Measurements from ENCODE around the gene PLAC9. TPM values are rescaled to one million over a fixed set of nuclear protein-coding genes. Genes with fewer than 3 reads are reported as not detected.

PLAC9 gene
- total and polyA plus RNA-seq, 4 donors: 11.8 to 53.1 (median 23.4) TPM

DNA sequence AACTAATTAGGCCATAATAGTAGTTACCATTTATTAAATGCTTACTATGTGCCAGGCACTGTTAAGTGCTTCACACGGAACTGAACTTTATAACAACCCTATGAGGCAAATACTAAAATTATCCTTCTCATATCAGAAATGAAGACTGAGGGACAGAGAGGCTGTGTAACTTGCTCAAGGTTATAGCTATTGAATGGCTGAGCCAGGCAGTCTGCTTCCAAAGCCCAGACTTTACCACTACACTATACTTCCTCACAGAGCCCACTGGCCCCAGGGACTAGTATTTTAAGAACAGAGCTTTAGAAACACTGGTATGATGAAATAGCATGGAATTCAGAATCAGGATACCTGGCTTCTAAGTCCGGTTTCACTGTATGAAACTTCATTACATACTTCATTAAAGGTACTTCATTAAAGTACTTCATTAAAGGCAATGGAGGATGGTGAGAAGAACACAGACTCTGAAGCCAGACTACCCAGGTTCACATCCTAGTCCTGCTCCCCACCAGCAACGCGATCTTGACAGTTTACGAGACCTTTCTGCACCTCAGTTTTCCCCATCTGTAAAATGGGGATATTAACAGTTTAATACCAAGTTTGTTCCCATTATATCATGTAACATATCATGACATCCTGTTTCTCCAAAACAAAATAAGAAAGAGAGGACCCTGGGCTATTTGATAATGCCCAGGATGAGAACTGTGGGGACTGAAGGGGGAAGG, 53.2 kb downstream of the PLAC9 start:
- peak overlapping the region in 1 of 2 donors; percentile 68 for H3K27ac ChIP-seq (ENCODE audit: low read depth in 1 of 2, low read length in 1 of 2)
- peaks cover 5 to 35% (median 10%) of the 10 kb centered on the region in 5 donors for H3K4me1 ChIP-seq (ENCODE audit: control insufficient read depth in 5 of 5, insufficient read depth in 5 of 5, low read length in 5 of 5)
- no peaks in the 10 kb centered on the region for H3K9me3 ChIP-seq (ENCODE audit: control insufficient read depth in 4 of 4, insufficient read depth in 3 of 4, low read length in 3 of 4)
- no peak for TF ChIP-seq CTCF (IDR thresholded peaks at IDR 0.05; ENCODE audit: control extremely low read depth, extremely low read depth)
- WGBS, 2 donors: 84 to 89% methylated on average over 5 of the region's 5 CpGs
- no peaks in the 10 kb centered on the region for H3K27me3 ChIP-seq (ENCODE audit: control insufficient read depth in 3 of 3, insufficient read depth in 3 of 3, low read length in 2 of 3)
- peaks cover 0 to 4% (median under 1%) of the 10 kb centered on the region in 4 donors for H3K36me3 ChIP-seq (ENCODE audit: control insufficient read depth in 4 of 4, insufficient read depth in 4 of 4, low read length in 4 of 4)
- H3K9ac ChIP-seq (ENCODE audit: insufficient read depth in 1 of 2, low read length in 2 of 2): no peak overlapping the region
- ATAC-seq (ENCODE audit: insufficient read depth, low FRiP score) (no peak), DNase-seq (no peak)
- H3K4me3 ChIP-seq: no peak overlapping the region

GRCh38 chr10:80186364-80187012, 54.0 kb downstream of the PLAC9 start:
- H3K9ac ChIP-seq (ENCODE audit: insufficient read depth in 1 of 2, low read length in 2 of 2): no peak overlapping the region
- peak overlapping the region; percentile 62 to 68 for H3K27ac ChIP-seq (ENCODE audit: low read depth in 1 of 2, low read length in 1 of 2)
- TF ChIP-seq CTCF (IDR thresholded peaks at IDR 0.05; ENCODE audit: control extremely low read depth, extremely low read depth): no peak
- 68 to 77% methylated on average over 13 of the region's 13 CpGs for WGBS, 2 donors
- DNase-seq: no peak
- peaks cover 0 to 4% (median 0%) of the 10 kb centered on the region in 4 donors for H3K36me3 ChIP-seq (ENCODE audit: control insufficient read depth in 4 of 4, insufficient read depth in 4 of 4, low read length in 4 of 4)
- H3K4me3 ChIP-seq: no peak overlapping the region
- no peaks in the 10 kb centered on the region for H3K9me3 ChIP-seq (ENCODE audit: control insufficient read depth in 4 of 4, insufficient read depth in 3 of 4, low read length in 3 of 4)
- no peaks in the 10 kb centered on the region for H3K27me3 ChIP-seq (ENCODE audit: control insufficient read depth in 3 of 3, insufficient read depth in 3 of 3, low read length in 2 of 3)
- no peak for ATAC-seq (ENCODE audit: insufficient read depth, low FRiP score)
- peaks cover 5 to 36% (median 10%) of the 10 kb centered on the region in 5 donors for H3K4me1 ChIP-seq (ENCODE audit: control insufficient read depth in 5 of 5, insufficient read depth in 5 of 5, low read length in 5 of 5)

DNA sequence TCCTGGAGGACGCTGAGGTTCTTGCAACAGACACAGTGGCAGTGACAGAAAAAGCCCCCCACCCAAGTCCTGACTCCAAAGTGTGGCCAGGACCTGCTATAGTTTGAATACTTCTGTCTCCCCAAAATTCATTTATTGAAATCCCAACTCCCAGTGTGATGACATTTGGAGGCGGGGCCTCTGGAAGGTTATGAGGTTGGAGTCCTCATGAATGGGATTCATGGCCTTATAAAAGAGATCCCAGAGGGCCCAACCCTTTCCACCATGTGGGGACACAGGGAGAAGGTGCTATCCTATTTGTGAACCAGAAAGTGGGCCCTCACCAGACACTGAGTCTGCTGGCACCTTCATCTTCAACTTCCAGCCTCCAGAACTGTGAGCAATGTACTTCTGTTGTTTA, 54.5 kb downstream of the PLAC9 start:
- no peak for TF ChIP-seq CTCF (IDR thresholded peaks at IDR 0.05; ENCODE audit: control extremely low read depth, extremely low read depth)
- ATAC-seq (ENCODE audit: insufficient read depth, low FRiP score) (no peak), DNase-seq (no peak)
- peaks cover 0 to 4% (median 0%) of the 10 kb centered on the region in 4 donors for H3K36me3 ChIP-seq (ENCODE audit: control insufficient read depth in 4 of 4, insufficient read depth in 4 of 4, low read length in 4 of 4)
- H3K9me3 ChIP-seq (ENCODE audit: control insufficient read depth in 4 of 4, insufficient read depth in 3 of 4, low read length in 3 of 4): no peaks in the 10 kb centered on the region
- 97 to 98% methylated on average over 2 of the region's 2 CpGs for WGBS, 2 donors
- H3K27me3 ChIP-seq (ENCODE audit: control insufficient read depth in 3 of 3, insufficient read depth in 3 of 3, low read length in 2 of 3): no peaks in the 10 kb centered on the region
- H3K4me3 ChIP-seq: no peak overlapping the region
- H3K9ac ChIP-seq (ENCODE audit: insufficient read depth in 1 of 2, low read length in 2 of 2): no peak overlapping the region
- H3K27ac ChIP-seq (ENCODE audit: low read depth in 1 of 2, low read length in 1 of 2): peak overlapping the region; percentile 17 to 62
- H3K4me1 ChIP-seq (ENCODE audit: control insufficient read depth in 5 of 5, insufficient read depth in 5 of 5, low read length in 5 of 5): peaks cover 5 to 42% (median 10%) of the 10 kb centered on the region in 5 donors
